CD4-positive, alpha-beta T cell (primary cell): ENCODE measurements around the gene LRCH2. TPM values are rescaled to one million over a fixed set of nuclear protein-coding genes. Genes with fewer than 3 reads are reported as not detected.

ENCODE experiments used
- ATAC-seq: fragments of 200-7000 bp; cut with Tn5 transposase; one replicate; pipeline ENCODE4 v1.10.0; 2022; ENCODE audit warnings: mild to moderate bottlenecking; ENCODE audit not compliant: poor library complexity
- CTCF ChIA-PET: fragments of 350-600 bp; sonication (Branson Sonifier 250); formaldehyde crosslinking; loops from one replicate; lab custom pipeline; 2021; ENCODE audit warnings: antibody characterized with exemption, inconsistent platforms; lab: Charles Lee
- POLR2A ChIA-PET: fragments of 350-600 bp; sonication (Branson Sonifier 250); formaldehyde crosslinking; loops from one replicate; lab custom pipeline; 2021; ENCODE audit warnings: antibody characterized with exemption, inconsistent platforms; lab: Charles Lee
- DNase-seq, 14 experiments: peaks; one replicate each; pipeline ENCODE4 v3.0.0-alpha.2; 2013 to 2020; ENCODE audit warnings: mixed read lengths in 2 of 14
- H3K27ac ChIP-seq, 2 donors: one replicate each; pipeline versions ENCODE4 v1.5.1 to v1.7.0; 2013; ENCODE audit warnings: low read length in 2 of 2, low read depth in 1 of 2, mild to moderate bottlenecking in 1 of 2
- H3K27me3 ChIP-seq, 2 experiments: 1 replicate in 1 of 2; 2 replicates in 1 of 2; pipeline versions ENCODE4 v1.6.1 to v1.7.0; 2013; ENCODE audit warnings: low read length in 2 of 2, control low read depth in 1 of 2, mild to moderate bottlenecking in 1 of 2, moderate library complexity in 1 of 2; ENCODE audit not compliant: insufficient read depth in 2 of 2, control insufficient read depth in 1 of 2
- H3K36me3 ChIP-seq: one replicate; pipeline ENCODE4 v1.6.1; 2013; ENCODE audit warnings: low read length, control low read depth; ENCODE audit not compliant: insufficient read depth
- H3K4me1 ChIP-seq: one replicate; pipeline ENCODE4 v1.6.1; 2013; ENCODE audit warnings: low read length, control low read depth; ENCODE audit not compliant: insufficient read depth
- H3K4me3 ChIP-seq: one replicate; pipeline ENCODE4 v1.5.1; 2013; ENCODE audit warnings: mild to moderate bottlenecking, low read length, moderate library complexity
- H3K9me3 ChIP-seq, 2 experiments: 1 replicate in 1 of 2; 2 replicates in 1 of 2; pipeline versions ENCODE4 v1.6.1 to v1.7.0; 2013; ENCODE audit warnings: low read length in 2 of 2, mild to moderate bottlenecking in 2 of 2, control low read depth in 1 of 2, moderate library complexity in 1 of 2; ENCODE audit not compliant: control insufficient read depth in 1 of 2, insufficient read depth in 1 of 2
- H3K27ac Mint-ChIP-seq: one replicate; pipeline ENCODE4 v1.8.0; 2020; ENCODE audit warnings: mixed read lengths
- H3K27me3 Mint-ChIP-seq: one replicate; pipeline ENCODE4 v1.8.0; 2021; ENCODE audit warnings: mixed read lengths
- H3K36me3 Mint-ChIP-seq: one replicate; pipeline ENCODE4 v1.8.0; 2021; ENCODE audit warnings: low read depth, mixed read lengths
- H3K4me1 Mint-ChIP-seq: one replicate; pipeline ENCODE4 v1.8.0; 2021; ENCODE audit warnings: low read depth, mixed read lengths
- H3K4me3 Mint-ChIP-seq: one replicate; pipeline ENCODE4 v1.8.0; 2020; ENCODE audit warnings: mild to moderate bottlenecking, mixed read lengths
- H3K9me3 Mint-ChIP-seq: one replicate; pipeline ENCODE4 v1.8.0; 2020; ENCODE audit warnings: mixed read lengths
- CTCF ChIP-seq: fragments of 200-600 bp; IDR thresholded peaks from one replicate; pipeline ENCODE4 v1.8.0; 2022; ENCODE audit warnings: antibody characterized with exemption, mild to moderate bottlenecking
- intact Hi-C, 2 experiments: fragments of 100-400 bp; cut with DNase I in 1 of 2; cut with micrococcal nuclease in 1 of 2; formaldehyde crosslinking; loops; one replicate each; pipeline versions ENCODE4 v1.15.1 to v1.9.0; 2023 to 2025; cut with DNase I, micrococcal nuclease
- total RNA-seq, 174 experiments: library from RNA in 2 of 174; stranded (reverse) in 2 of 174; gene quantifications; one replicate each; pipeline ENCODE4 v1.2.3 and lab custom pipeline; 2021 to 2026

LRCH2 gene
- total RNA-seq, 2 experiments from 2014 or later = not detected

DNA sequence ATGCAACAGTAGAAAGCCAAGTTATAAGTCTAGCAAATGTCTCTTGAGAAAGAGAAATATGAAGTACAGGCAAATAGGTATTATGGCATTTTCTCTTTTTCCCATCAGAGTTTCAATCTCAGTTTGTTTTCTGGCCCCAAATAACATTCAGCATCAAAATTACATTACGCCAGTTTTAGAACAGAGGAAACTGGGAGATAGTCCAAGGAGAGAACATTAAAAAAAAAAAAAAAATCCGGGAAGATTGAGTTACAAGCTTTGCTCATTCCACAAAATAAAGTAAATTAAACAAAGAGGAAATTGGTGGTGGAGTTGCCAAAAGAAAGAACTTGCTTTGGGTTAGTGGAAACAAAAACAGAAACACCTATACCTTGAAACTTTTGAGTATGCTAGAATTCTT is 166.1 kb downstream of the LRCH2 start:
- no peaks in the 10 kb centered on the region for H3K36me3 ChIP-seq
- no peak overlapping the region for H3K27ac ChIP-seq
- ATAC-seq (no peak), DNase-seq (no peak)
- H3K4me3 ChIP-seq = no peak overlapping the region
- Mint-ChIP-seq H3K4me3 (no peak overlapping the region), H3K4me1 (no peaks in the 10 kb centered on the region), H3K27me3 (no peaks in the 10 kb centered on the region), H3K9me3 (no peaks in the 10 kb centered on the region), H3K36me3 (no peaks in the 10 kb centered on the region), H3K27ac (no peak overlapping the region)
- ChIA-PET CTCF (no interaction called here), POLR2A (no interaction called here)
- H3K27me3 ChIP-seq = no peaks in the 10 kb centered on the region
- no peaks in the 10 kb centered on the region for H3K4me1 ChIP-seq
- H3K9me3 ChIP-seq = peaks cover 0 to 8% of the 10 kb centered on the region in 2 experiments
- intact Hi-C loops = no loop called here
- TF ChIP-seq CTCF = no peak

- CTCF ChIA-PET = no interaction called here
Measured at GRCh38 chrX:115065304-115065703, 168.6 kb downstream of the LRCH2 start.

More at GRCh38 chrX:115065304-115065703, 168.6 kb downstream of the LRCH2 start:
- no peaks in the 10 kb centered on the region for H3K27me3 ChIP-seq
- POLR2A ChIA-PET = no interaction called here
- no peak overlapping the region for H3K27ac Mint-ChIP-seq
- H3K36me3 ChIP-seq = no peaks in the 10 kb centered on the region
- H3K9me3 ChIP-seq = peaks cover 0 to 8% of the 10 kb centered on the region in 2 experiments
- ATAC-seq = no peak
- TF ChIP-seq CTCF = no peak
- no peak overlapping the region for H3K27ac ChIP-seq
- H3K4me3 Mint-ChIP-seq = no peak overlapping the region
- H3K27me3 Mint-ChIP-seq = no peaks in the 10 kb centered on the region
- H3K9me3 Mint-ChIP-seq = peaks cover 2% of the 10 kb centered on the region
- intact Hi-C loops = no loop called here
- DNase-seq = no peak
- no peaks in the 10 kb centered on the region for H3K4me1 Mint-ChIP-seq
- no peaks in the 10 kb centered on the region for H3K36me3 Mint-ChIP-seq
- H3K4me1 ChIP-seq = no peaks in the 10 kb centered on the region
- no peak overlapping the region for H3K4me3 ChIP-seq

Other genes starting within 250 kb of the LRCH2 start
- gene IL13RA2, start 216.5 kb downstream of the LRCH2 start, total RNA-seq = not detected
- not detected for gene RBMXL3, start 44.7 kb downstream of the LRCH2 start, total RNA-seq
- gene LUZP4, start 55.6 kb upstream of the LRCH2 start, total RNA-seq = not detected